HG02970 (cell line): Measurements from ENCODE around the gene PRKCZ.

Experiments
- ATAC-seq: cut with Tn5 transposase; IDR thresholded peaks from one replicate; pipeline ENCODE4 v1.9.1; 2021; ENCODE audit warnings: mild to moderate bottlenecking, moderate library complexity, moderate number of reproducible peaks; ENCODE audit not compliant: unreplicated experiment, low FRiP score

The PRKCZ gene

DNA sequence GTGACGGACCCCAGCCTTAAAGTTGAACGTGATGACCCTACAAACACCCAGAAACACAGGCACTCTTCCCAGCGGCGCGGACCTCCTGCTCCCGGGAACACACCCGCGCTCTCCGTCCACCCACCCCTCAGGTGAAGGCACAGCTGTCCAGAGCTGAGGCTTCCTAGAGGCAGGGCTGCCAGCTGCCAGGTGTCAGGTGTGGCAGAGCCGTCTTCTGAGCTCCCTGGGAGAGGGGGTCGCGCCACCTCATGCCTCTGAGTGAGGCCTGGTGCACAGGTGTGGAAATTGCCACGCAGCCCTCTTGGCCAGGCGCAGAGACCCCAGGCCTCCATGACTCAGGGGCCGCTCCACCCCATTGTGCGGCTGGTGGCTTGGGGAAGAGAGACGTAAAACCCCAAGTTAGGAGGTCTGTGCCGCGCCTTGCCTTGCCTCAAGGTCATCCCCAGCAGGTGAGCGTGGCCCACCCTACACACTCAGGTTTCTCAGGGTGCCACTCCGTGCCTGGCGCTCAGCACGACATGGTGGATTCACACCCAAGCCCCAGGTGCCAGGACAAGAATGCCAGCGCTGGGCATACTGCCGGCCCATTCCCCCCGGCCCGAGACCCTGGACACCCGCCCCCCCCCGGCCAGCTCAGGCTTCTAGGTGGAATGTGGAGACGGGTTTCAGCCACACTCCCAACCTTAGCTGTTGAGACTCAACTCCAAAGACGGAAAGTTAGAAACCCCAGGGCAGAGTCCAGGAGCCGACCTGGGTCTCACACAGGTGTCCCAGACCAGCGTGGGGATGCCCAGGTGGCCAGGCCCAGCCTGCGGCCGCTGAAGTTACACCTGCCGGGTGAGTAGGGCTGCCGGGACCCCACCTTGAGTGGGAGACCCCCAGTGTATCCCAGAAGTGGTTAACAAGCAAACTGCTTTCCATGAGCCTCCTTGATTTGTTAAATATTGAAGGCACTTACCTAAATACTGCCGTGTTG lies 136.0 kb downstream of the PRKCZ start:
- no peak for ATAC-seq

DNA sequence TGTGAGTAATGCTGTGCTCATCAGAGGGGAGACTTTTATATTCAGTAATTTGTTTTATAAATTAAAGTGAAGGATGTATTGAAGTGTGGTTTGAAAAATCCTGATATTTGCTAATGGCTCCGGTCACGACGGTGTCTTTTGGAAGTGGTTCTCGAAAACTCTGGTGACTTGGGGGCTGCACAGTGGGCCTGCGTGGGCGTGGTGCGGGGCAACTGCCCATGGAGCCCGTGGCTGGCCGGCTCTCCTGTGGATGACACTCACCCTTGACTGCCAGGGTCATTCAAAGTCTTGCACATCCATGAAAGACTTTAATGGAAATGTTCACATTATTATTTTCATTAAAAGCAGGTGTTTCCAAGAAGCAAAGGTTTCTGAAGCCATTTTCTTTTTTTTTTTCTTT lies 136.7 kb downstream of the PRKCZ start:
- ATAC-seq: no peak

- ATAC-seq: no peak
Measured at GRCh38 chr1:2187619-2188018, 137.4 kb downstream of the PRKCZ start.

DNA sequence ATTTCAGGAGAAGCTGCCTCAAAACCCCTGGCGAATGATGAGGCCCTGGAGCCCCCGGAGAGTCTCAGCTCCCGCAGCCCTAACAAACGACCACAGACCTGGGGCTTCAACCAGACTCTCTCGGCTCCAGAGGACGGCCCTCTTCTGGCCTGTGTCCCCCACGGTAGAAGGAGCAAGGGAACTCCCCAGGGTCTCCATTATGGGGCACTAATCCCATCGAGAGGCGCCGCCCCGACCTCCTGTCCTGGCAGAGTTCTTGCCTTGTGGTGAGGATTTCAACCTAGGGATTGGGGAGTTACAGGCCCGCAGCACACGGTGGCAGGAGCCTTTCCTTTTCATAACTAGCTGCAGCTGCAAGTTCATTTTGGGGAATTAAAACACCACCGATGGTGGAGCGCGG lies 138.1 kb downstream of the PRKCZ start:
- ATAC-seq: no peak

- ATAC-seq: peak; percentile 51
Measured at GRCh38 chr1:2189459-2190425, 139.5 kb downstream of the PRKCZ start.

GRCh38 chr1:2190491-2190976 lies 140.3 kb downstream of the PRKCZ start:
- no peak for ATAC-seq

- ATAC-seq: no peak
Measured at GRCh38 chr1:2192031-2192995, 142.1 kb downstream of the PRKCZ start.

GRCh38 chr1:2193514-2194281 lies 143.5 kb downstream of the PRKCZ start:
- ATAC-seq: no peak

- peak; percentile 36 for ATAC-seq
Measured at GRCh38 chr1:2194319-2194897, 144.2 kb downstream of the PRKCZ start, which contains the start of gene FAAP20. FAAP20 (minus strand) TSS chr1:2194772; CDS start chr1:2194749, 23 bp downstream.

DNA sequence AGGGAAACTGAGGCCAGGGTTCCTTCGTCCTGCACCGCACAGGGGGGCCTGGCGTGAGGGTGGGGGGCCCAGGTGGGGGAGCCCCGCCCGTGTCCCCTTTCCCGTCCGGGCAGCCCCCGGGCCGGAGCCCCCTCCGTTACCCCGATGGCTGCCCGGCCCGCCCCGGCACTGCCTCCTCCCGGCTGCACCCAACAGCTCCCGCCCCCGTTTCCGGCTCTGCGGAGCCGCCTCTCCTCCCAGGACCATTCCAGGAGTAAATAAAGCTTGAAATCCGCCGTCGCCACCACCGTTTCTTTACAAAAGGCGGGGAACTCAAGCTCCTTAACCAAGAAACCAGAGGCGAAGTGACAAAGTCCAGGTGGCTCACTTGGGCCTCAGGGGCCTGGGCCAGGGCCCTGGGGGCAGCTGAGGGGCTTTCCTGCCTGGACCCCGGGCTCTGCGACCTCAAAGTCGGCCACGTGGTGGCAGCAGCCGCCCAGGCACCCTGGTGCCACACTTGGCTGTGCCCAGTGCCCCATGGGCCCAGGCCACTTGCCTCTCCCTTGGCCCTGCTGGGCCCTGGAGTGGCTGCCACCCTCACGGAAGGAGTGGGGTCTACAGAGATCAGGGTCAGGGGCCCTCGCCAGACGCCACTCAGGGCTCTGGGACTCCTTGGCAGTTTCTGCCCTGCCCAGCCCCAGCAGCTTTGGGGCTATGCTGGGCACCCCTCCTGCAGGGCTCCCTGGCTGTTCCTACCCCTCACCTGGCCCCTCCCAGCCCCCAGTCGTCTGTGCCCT lies 144.9 kb downstream of the PRKCZ start:
- ATAC-seq: peak; percentile 68

GRCh38 chr1:2195785-2196184 lies 145.6 kb downstream of the PRKCZ start:
- ATAC-seq: no peak

DNA sequence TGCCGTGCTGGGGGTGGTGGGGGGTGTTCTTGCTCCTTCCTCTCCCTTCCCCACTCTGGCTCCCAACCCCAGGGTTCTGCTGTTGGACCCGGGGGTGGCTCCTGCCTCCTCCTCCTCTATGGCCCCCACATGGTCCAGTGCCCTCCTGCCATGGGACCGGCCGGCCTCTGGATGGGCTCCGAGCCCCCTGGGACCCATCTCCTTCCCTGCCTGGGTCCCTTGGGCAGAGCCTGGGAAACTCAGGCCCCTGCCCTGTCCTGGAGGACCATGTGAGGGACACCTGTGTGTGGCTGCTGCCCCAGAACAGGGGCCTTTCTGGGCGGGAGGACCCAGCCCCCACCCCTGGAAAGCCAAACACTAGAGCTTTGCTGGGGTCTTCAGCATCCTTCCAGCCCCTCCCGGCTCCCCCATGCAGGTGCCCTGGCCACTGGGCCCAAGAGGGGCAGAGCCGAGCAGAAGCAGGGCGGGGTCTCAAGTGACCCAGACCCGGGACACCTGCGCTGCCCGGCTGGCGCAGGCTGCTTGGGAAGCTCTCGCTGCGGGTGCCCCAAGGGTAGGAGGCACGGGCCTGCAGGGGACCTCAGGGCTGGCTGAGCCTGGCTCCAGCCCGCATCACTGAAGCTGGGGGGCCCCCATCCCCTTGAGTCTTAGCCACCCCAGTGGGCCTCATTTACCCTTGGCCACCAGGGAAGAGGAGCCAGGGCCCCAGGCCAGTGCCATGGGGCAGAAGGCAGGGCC lies 146.9 kb downstream of the PRKCZ start:
- no peak for ATAC-seq

DNA sequence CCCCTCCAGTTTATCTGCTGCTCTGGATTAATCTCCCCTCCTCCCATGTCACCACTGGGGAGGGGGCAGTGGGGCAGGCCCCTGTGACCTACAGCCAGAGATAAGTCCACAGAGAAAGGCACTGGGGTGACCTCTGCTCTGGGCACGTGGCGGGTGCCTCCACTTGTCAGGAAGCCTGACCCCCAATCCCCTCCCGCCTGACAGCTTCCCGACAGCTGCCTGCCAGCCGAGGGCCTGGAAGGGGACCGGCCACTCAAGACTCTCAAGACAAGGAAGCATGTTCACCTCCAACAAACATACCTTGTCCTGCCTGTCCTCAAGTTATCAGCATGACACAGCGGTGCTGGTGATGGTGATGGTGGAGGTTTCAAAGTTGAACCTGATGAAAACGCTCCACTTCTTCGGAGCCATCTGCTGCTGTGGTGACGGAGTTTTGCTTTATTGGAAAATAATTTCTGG lies 147.5 kb downstream of the PRKCZ start:
- no peak for ATAC-seq

DNA sequence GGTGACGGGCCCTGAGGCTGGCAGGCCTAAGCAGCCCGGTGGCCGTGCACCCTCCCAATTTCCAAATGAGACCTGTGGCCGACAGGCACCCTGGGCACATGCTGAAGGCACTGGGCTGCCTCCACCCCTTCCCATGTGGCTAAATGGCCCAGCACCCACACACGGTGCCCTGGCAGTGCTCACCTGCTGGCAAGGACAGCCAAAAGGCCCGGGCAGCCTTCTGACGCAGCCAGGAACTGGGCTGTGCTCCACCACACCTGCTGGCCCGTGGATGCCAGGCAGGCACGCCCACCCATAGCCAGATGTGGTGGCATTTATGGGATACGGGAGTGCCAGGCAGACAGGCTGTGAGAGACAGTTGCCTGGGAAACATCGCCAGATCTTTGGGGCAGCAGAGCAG lies 148.4 kb downstream of the PRKCZ start:
- ATAC-seq: no peak

GRCh38 chr1:2199042-2199810 lies 149.0 kb downstream of the PRKCZ start:
- ATAC-seq: no peak

DNA sequence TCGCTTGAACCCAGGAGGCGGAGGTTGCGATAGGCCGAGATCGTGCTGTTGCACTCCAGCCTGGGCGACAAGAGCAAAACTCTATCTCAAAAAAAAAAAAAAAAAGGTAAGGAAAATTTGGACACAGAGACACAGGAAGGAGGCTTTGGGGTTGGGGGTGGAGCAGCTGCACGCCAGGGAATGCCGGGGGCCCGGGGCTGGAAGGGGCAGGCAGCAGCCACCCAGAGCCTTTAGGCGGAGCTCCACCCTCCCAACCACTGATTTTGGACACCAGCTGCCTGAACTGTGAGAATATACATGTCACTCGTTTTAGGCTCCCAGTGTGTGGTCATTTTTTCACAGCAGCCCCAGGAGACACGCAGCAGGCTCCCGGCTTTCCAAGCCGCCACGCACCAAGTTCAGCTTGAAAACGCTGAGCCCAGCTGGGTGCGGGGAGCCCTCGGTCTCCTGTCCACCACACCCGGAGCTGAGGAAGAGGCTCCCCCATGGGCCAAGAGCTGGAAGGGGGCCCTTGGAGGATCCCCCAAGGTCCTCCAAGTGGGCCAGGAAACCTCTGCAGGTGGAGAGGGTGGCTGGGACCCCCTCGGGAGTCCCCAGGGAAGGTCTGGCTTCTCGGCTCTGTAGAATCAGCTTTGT lies 150.2 kb downstream of the PRKCZ start:
- no peak for ATAC-seq
